Astrocyte of the spinal cord (primary cell): ENCODE data around the gene RRP36.

Experiments
- DNase-seq: peaks from one replicate; pipeline ENCODE4 v3.0.0; 2011; ENCODE audit warnings: low read depth, low spot score
- H3K4me3 ChIP-seq: 2 replicates; pipeline ENCODE4 v1.5.1; 2011; ENCODE audit warnings: low read depth, mild to moderate bottlenecking, low read length, moderate library complexity
- in situ Hi-C: cut with HindIII; loops from 2 replicates; pipeline ENCODE4 v1.10.0; 2017; ENCODE audit warnings: low sequenced_read_pairs
- TF ChIP-seq, protein P1 (sequence below): IDR thresholded peaks from 2 replicates; pipeline ENCODE4 v1.5.1; 2012; ENCODE audit warnings: low read depth, mild to moderate bottlenecking, low read length, inconsistent platforms

RRP36 gene

DNA sequence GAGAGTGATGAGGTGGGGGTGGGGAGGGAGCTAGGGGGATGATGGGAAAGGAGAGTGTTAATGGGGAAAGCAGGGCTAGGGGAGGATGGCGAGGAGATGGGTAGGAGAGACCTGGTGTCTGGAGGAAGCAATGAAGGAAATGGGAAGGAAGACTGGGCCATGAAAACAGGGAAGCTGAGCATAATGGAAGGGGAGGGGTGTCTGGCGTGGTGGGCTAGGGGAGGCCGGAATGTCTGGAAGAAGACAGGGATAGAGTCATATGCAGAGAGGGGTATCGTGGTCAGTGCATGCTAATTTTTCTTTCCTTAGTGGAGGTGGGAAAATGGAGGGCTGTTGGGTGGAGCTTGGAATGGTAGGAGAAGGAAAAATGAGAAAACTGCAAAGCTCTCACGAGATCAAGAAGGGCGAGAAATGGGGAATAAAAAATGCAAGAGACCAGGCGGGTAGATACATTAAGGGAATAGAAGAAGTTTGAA is 7.0 kb upstream of the RRP36 start:
- in situ Hi-C loops = no loop called here
- TF ChIP-seq, protein P1, sequence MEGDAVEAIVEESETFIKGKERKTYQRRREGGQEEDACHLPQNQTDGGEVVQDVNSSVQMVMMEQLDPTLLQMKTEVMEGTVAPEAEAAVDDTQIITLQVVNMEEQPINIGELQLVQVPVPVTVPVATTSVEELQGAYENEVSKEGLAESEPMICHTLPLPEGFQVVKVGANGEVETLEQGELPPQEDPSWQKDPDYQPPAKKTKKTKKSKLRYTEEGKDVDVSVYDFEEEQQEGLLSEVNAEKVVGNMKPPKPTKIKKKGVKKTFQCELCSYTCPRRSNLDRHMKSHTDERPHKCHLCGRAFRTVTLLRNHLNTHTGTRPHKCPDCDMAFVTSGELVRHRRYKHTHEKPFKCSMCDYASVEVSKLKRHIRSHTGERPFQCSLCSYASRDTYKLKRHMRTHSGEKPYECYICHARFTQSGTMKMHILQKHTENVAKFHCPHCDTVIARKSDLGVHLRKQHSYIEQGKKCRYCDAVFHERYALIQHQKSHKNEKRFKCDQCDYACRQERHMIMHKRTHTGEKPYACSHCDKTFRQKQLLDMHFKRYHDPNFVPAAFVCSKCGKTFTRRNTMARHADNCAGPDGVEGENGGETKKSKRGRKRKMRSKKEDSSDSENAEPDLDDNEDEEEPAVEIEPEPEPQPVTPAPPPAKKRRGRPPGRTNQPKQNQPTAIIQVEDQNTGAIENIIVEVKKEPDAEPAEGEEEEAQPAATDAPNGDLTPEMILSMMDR = no peak
- H3K4me3 ChIP-seq = peak overlapping the region; percentile 96
- peak; percentile 37 for DNase-seq

GRCh38 chr6:43016176-43016942 is 5.1 kb upstream of the RRP36 start:
- DNase-seq = no peak
- in situ Hi-C loops = no loop called here
- no peak overlapping the region for H3K4me3 ChIP-seq
- TF ChIP-seq, protein P1 = no peak

- in situ Hi-C loops = no loop called here
- H3K4me3 ChIP-seq = no peak overlapping the region
- TF ChIP-seq, protein P1 = no peak
- DNase-seq = no peak
These were observed 4.5 kb upstream of the RRP36 start for GRCh38 chr6:43016943-43017334.

DNA sequence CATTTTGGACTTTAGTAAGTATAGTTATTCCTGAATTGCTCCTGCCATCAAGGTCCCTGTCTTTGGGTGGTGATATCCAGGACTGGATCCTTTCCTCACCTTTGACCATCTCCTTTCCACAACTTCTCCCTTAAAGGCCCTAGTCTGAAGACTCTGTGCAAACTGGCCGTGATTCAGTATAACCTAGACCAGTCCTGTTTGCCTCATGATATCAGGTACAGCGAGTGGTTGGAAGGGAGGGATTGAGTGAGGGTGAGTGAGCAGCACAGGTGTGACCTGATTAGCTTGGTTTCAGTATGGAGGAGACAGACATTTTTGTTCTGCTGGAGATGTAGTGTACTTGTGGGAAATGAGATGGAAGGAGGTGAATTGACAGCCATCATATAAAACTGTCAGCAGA is 2.3 kb upstream of the RRP36 start:
- no peak overlapping the region for H3K4me3 ChIP-seq
- DNase-seq = no peak
- TF ChIP-seq, protein P1 = no peak
- in situ Hi-C loops = no loop called here

- H3K4me3 ChIP-seq = no peak overlapping the region
- DNase-seq = no peak
- in situ Hi-C loops = no loop called here
- TF ChIP-seq, protein P1 = no peak
These were observed 1.2 kb upstream of the RRP36 start for GRCh38 chr6:43020052-43020705.

- peak overlapping the region; percentile 99 for H3K4me3 ChIP-seq
- TF ChIP-seq, protein P1 = no peak
- in situ Hi-C loops = no loop called here
- no peak for DNase-seq
These were observed 576 bp upstream of the RRP36 start for GRCh38 chr6:43020847-43021246.
